ENCODE data around the gene SIGLEC1.

The SIGLEC1 gene

GRCh38 chr20:3686867-3687321 is 25.5 kb downstream of the SIGLEC1 start:
- Histone ChIP-seq H2AFZ (ENCODE audit: low read depth, low read length) (no peak overlapping the region), H3K9me3 (ENCODE audit: insufficient read depth, low read length) (no peaks in the 10 kb centered on the region), H4K20me1 (ENCODE audit: insufficient read depth, low read length) (no peaks in the 10 kb centered on the region), H3K4me2 (ENCODE audit: low read length) (no peak overlapping the region), H3K9ac (ENCODE audit: low read length) (no peak overlapping the region), H3K27ac (ENCODE audit: low read length) (no peak overlapping the region), H3K27me3 (ENCODE audit: low read depth, low read length) (0 out of 2 replicates have a peak, but pooled peaks cover 3% of the 10 kb centered on the region), H3K4me1 (ENCODE audit: low read length) (peaks cover 3% of the 10 kb centered on the region; the same call in 1 of the 2 replicates), H3K4me3 (ENCODE audit: low read length) (no peak overlapping the region), H3K36me3 (replicated peaks; ENCODE audit: low read depth, low read length) (no peaks in the 10 kb centered on the region), H3K79me2 (ENCODE audit: low read length) (no peaks in the 10 kb centered on the region)
- no peak for TF ChIP-seq EZH2phosphoT487 (IDR thresholded peaks at IDR 0.05; ENCODE audit: low read depth)
- no peak for TF ChIP-seq CTCF (IDR thresholded peaks at IDR 0.05; ENCODE audit: low read depth, low read length)

GRCh38 chr20:3686421-3686820 is 26.0 kb downstream of the SIGLEC1 start:
- Histone ChIP-seq H3K4me1 (ENCODE audit: low read length) (peaks cover 3% of the 10 kb centered on the region; the same call in 1 of the 2 replicates), H3K9me3 (ENCODE audit: insufficient read depth, low read length) (no peaks in the 10 kb centered on the region), H3K4me2 (ENCODE audit: low read length) (no peak overlapping the region), H3K27ac (ENCODE audit: low read length) (no peak overlapping the region), H3K9ac (ENCODE audit: low read length) (no peak overlapping the region), H3K36me3 (replicated peaks; ENCODE audit: low read depth, low read length) (no peaks in the 10 kb centered on the region), H3K4me3 (ENCODE audit: low read length) (no peak overlapping the region), H3K27me3 (ENCODE audit: low read depth, low read length) (0 out of 2 replicates have a peak, but pooled peaks cover 3% of the 10 kb centered on the region), H3K79me2 (ENCODE audit: low read length) (no peaks in the 10 kb centered on the region), H4K20me1 (ENCODE audit: insufficient read depth, low read length) (no peaks in the 10 kb centered on the region), H2AFZ (ENCODE audit: low read depth, low read length) (no peak overlapping the region)
- TF ChIP-seq EZH2phosphoT487 (IDR thresholded peaks at IDR 0.05; ENCODE audit: low read depth) (no peak), CTCF (IDR thresholded peaks at IDR 0.05; ENCODE audit: low read depth, low read length) (no peak)

- Histone ChIP-seq H3K4me3 (ENCODE audit: low read length) (no peak overlapping the region), H3K4me2 (ENCODE audit: low read length) (no peak overlapping the region), H3K9ac (ENCODE audit: low read length) (no peak overlapping the region), H4K20me1 (ENCODE audit: insufficient read depth, low read length) (no peaks in the 10 kb centered on the region), H3K27ac (ENCODE audit: low read length) (no peak overlapping the region), H3K4me1 (ENCODE audit: low read length) (peaks cover 3% of the 10 kb centered on the region; the same call in 1 of the 2 replicates), H3K36me3 (replicated peaks; ENCODE audit: low read depth, low read length) (no peaks in the 10 kb centered on the region), H3K27me3 (ENCODE audit: low read depth, low read length) (0 out of 2 replicates have a peak, but pooled peaks cover 3% of the 10 kb centered on the region), H3K79me2 (ENCODE audit: low read length) (no peaks in the 10 kb centered on the region), H2AFZ (ENCODE audit: low read depth, low read length) (no peak overlapping the region), H3K9me3 (ENCODE audit: insufficient read depth, low read length) (no peaks in the 10 kb centered on the region)
- TF ChIP-seq CTCF (IDR thresholded peaks at IDR 0.05; ENCODE audit: low read depth, low read length) (no peak), EZH2phosphoT487 (IDR thresholded peaks at IDR 0.05; ENCODE audit: low read depth) (no peak)
These were observed 27.1 kb downstream of the SIGLEC1 start for GRCh38 chr20:3685341-3685740.

- Histone ChIP-seq H4K20me1 (ENCODE audit: insufficient read depth, low read length) (no peaks in the 10 kb centered on the region), H3K4me2 (ENCODE audit: low read length) (no peak within 1 kb of the TSS), H2AFZ (ENCODE audit: low read depth, low read length) (no peak within 1 kb of the TSS), H3K27ac (ENCODE audit: low read length) (no peak within 1 kb of the TSS), H3K4me3 (ENCODE audit: low read length) (no peak within 1 kb of the TSS), H3K4me1 (ENCODE audit: low read length) (no peaks in the 10 kb centered on the region), H3K27me3 (ENCODE audit: low read depth, low read length) (0 out of 2 replicates have a peak, but pooled peaks cover 8% of the 10 kb centered on the region), H3K79me2 (ENCODE audit: low read length) (no peaks in the 10 kb centered on the region), H3K36me3 (replicated peaks; ENCODE audit: low read depth, low read length) (no peaks in the 10 kb centered on the region), H3K9me3 (ENCODE audit: insufficient read depth, low read length) (no peaks in the 10 kb centered on the region), H3K9ac (ENCODE audit: low read length) (no peak within 1 kb of the TSS)
- no peak for TF ChIP-seq EZH2phosphoT487 (IDR thresholded peaks at IDR 0.05; ENCODE audit: low read depth)
These were observed 30.2 kb downstream of the SIGLEC1 start, which contains the start of gene ADAM33 for GRCh38 chr20:3681931-3682781. ADAM33 (minus strand) TSS chr20:3682010; CDS start chr20:3682004, 6 bp downstream.
